Trophoblast cell (in vitro differentiated cells and primary cell): ENCODE data around the gene TMEM61.
"Not testable (repeated sequence)": the region's sequence is repeated elsewhere in the genome, so short reads cannot be mapped to it uniquely, and the experiment has no call there.

Experiments used
- DNase-seq, 2 donors: peaks; one replicate each; pipeline ENCODE4 v3.0.0-alpha.2; 2016
- H2AFZ ChIP-seq: 2 replicates; pipeline ENCODE4 v1.6.1; 2013; ENCODE audit warnings: low read length, moderate library complexity, mild to moderate bottlenecking; ENCODE audit not compliant: insufficient read depth, poor library complexity
- H2AK5ac ChIP-seq: 2 replicates; pipeline ENCODE4 v1.6.1; 2013; ENCODE audit warnings: mild to moderate bottlenecking, low read length
- H2BK120ac ChIP-seq: 2 replicates; pipeline ENCODE4 v1.6.1; 2013; ENCODE audit warnings: low read length, mild to moderate bottlenecking, moderate library complexity; ENCODE audit not compliant: insufficient read depth, poor library complexity
- H2BK12ac ChIP-seq: 2 replicates; pipeline ENCODE4 v1.6.1; 2013; ENCODE audit warnings: mild to moderate bottlenecking, low read length, moderate library complexity
- H2BK5ac ChIP-seq: 2 replicates; pipeline ENCODE4 v1.6.1; 2013; ENCODE audit warnings: low read length, low read depth, moderate library complexity, mild to moderate bottlenecking; ENCODE audit not compliant: poor library complexity
- H3K14ac ChIP-seq: 2 replicates; pipeline ENCODE4 v1.6.1; 2013; ENCODE audit warnings: mild to moderate bottlenecking, low read length
- H3K18ac ChIP-seq: 2 replicates; pipeline ENCODE4 v1.6.1; 2013; ENCODE audit warnings: mild to moderate bottlenecking, low read length
- H3K23ac ChIP-seq: 2 replicates; pipeline ENCODE4 v1.6.1; 2013; ENCODE audit warnings: low read length
- H3K27ac ChIP-seq: 2 replicates; pipeline ENCODE4 v1.5.1; 2013; ENCODE audit warnings: low read depth, mild to moderate bottlenecking, inconsistent platforms, low read length, moderate library complexity
- H3K27me3 ChIP-seq: 2 replicates; pipeline ENCODE4 v1.6.1; 2013; ENCODE audit warnings: inconsistent platforms, mild to moderate bottlenecking, low read length, moderate library complexity; ENCODE audit not compliant: insufficient read depth
- H3K36me3 ChIP-seq, 2 experiments: 1 replicate in 1 of 2; 2 replicates in 1 of 2; pipeline ENCODE4 v1.6.1; 2013; ENCODE audit warnings: low read length in 2 of 2, mild to moderate bottlenecking in 2 of 2, moderate library complexity in 1 of 2; ENCODE audit not compliant: insufficient read depth in 2 of 2, control insufficient read depth in 1 of 2
- H3K4ac ChIP-seq: 2 replicates; pipeline ENCODE4 v1.6.1; 2013; ENCODE audit warnings: low read depth, mild to moderate bottlenecking, low read length, moderate library complexity
- H3K4me1 ChIP-seq, 2 experiments: 1 replicate in 1 of 2; 2 replicates in 1 of 2; pipeline ENCODE4 v1.6.1; 2013; ENCODE audit warnings: low read length in 2 of 2, mild to moderate bottlenecking in 2 of 2, moderate library complexity in 1 of 2; ENCODE audit not compliant: insufficient read depth in 2 of 2, control insufficient read depth in 1 of 2
- H3K4me2 ChIP-seq: 2 replicates; pipeline ENCODE4 v1.6.1; 2013; ENCODE audit warnings: inconsistent platforms, mild to moderate bottlenecking, low read length, moderate library complexity
- H3K4me3 ChIP-seq: 2 replicates; pipeline ENCODE4 v1.5.1; 2013; ENCODE audit warnings: mild to moderate bottlenecking, low read depth, low read length, inconsistent platforms
- H3K79me1 ChIP-seq: one replicate; pipeline ENCODE4 v1.6.1; 2013; ENCODE audit warnings: low read length
- H3K79me2 ChIP-seq: 2 replicates; pipeline ENCODE4 v1.6.1; 2013; ENCODE audit warnings: low read length, mild to moderate bottlenecking; ENCODE audit not compliant: control insufficient read depth, insufficient read depth, poor library complexity
- H3K9ac ChIP-seq: 2 replicates; pipeline ENCODE4 v1.6.1; 2013; ENCODE audit warnings: mild to moderate bottlenecking, low read length
- H3K9me3 ChIP-seq: 2 replicates; pipeline ENCODE4 v1.6.1; 2013; ENCODE audit warnings: low read depth, mild to moderate bottlenecking, control low read depth, inconsistent platforms, low read length; ENCODE audit not compliant: insufficient read depth
- H4K12ac ChIP-seq: 2 replicates; pipeline ENCODE4 v1.6.1; 2013; ENCODE audit warnings: low read depth, mild to moderate bottlenecking, low read length, moderate library complexity
- H4K8ac ChIP-seq: 2 replicates; pipeline ENCODE4 v1.6.1; 2013; ENCODE audit warnings: low read depth, mild to moderate bottlenecking, low read length, moderate library complexity
- H4K91ac ChIP-seq: one replicate; pipeline ENCODE4 v1.6.1; 2013; ENCODE audit warnings: low read depth, mild to moderate bottlenecking, low read length, moderate library complexity
- WGBS: extraction: QIAGEN DNeasy Blood & Tissue Kit; methylation state at CpG from one replicate; pipeline ENCODE4 v1.1.7; 2013; ENCODE audit warnings: missing lambda C conversion rate; ENCODE audit not compliant: insufficient read length, insufficient coverage; ENCODE audit errors: extremely low coverage; 5-methylcytosine and 5-hydroxymethylcytosine counted together

Gene TMEM61

GRCh38 chr1:54936791-54937190 is 43.6 kb upstream of the TMEM61 start:
- Histone ChIP-seq H3K27ac (no peak overlapping the region), H2BK12ac (no peak overlapping the region), H3K23ac (no peak overlapping the region), H3K4me3 (no peak overlapping the region), H3K36me3 (no peaks in the 10 kb centered on the region), H3K79me1 (peaks cover 2% of the 10 kb centered on the region), H4K8ac (no peak overlapping the region), H3K79me2 (no peaks in the 10 kb centered on the region), H2AFZ (no peak overlapping the region), H3K4me1 (peaks cover 0 to 6% of the 10 kb centered on the region in 2 experiments), H3K4ac (no peak overlapping the region), H2AK5ac (no peak overlapping the region), H3K18ac (no peak overlapping the region), H2BK120ac (no peak overlapping the region), H3K27me3 (no peaks in the 10 kb centered on the region), H3K9me3 (no peaks in the 10 kb centered on the region), H2BK5ac (no peak overlapping the region), H3K14ac (no peak overlapping the region), H4K12ac (no peak overlapping the region), H3K4me2 (no peak overlapping the region), H3K9ac (no peak overlapping the region), H4K91ac (peak overlapping the region; percentile 51)
- DNase-seq, result no peak
- whole genome bisulfite sequencing, result no CpG with 5 or more reads among the region's 4 CpGs

- no peak overlapping the region for H4K12ac ChIP-seq
- H4K91ac ChIP-seq, result no peak overlapping the region
- H2BK12ac ChIP-seq, result no peak overlapping the region
- H2BK5ac ChIP-seq, result no peak overlapping the region
- H3K4me3 ChIP-seq, result no peak overlapping the region
- H3K4ac ChIP-seq, result no peak overlapping the region
- H3K79me2 ChIP-seq, result no peaks in the 10 kb centered on the region
- peaks cover 2% of the 10 kb centered on the region for H3K79me1 ChIP-seq
- H3K23ac ChIP-seq, result no peak overlapping the region
- H3K4me2 ChIP-seq, result peak overlapping the region; percentile 27
- peak overlapping the region; percentile 34 for H3K27ac ChIP-seq
- no peak overlapping the region for H3K18ac ChIP-seq
- H2AFZ ChIP-seq, result no peak overlapping the region
- DNase-seq, result no peak
- peaks cover 0 to 6% of the 10 kb centered on the region in 2 experiments for H3K4me1 ChIP-seq
- H4K8ac ChIP-seq, result no peak overlapping the region
- no CpG with 5 or more reads among the region's 1 CpG for WGBS
- H2AK5ac ChIP-seq, result no peak overlapping the region
- no peaks in the 10 kb centered on the region for H3K27me3 ChIP-seq
- H3K9me3 ChIP-seq, result no peaks in the 10 kb centered on the region
- no peak overlapping the region for H3K9ac ChIP-seq
- H2BK120ac ChIP-seq, result no peak overlapping the region
- H3K36me3 ChIP-seq, result no peaks in the 10 kb centered on the region
- H3K14ac ChIP-seq, result no peak overlapping the region
Observed at GRCh38 chr1:54937469-54937868, 43.0 kb upstream of the TMEM61 start.

GRCh38 chr1:54938955-54939354 is 41.5 kb upstream of the TMEM61 start:
- H3K27ac ChIP-seq, H2AFZ ChIP-seq, H3K4ac ChIP-seq, H3K36me3 ChIP-seq, H2BK120ac ChIP-seq, H2BK5ac ChIP-seq, H3K79me1 ChIP-seq, H3K9ac ChIP-seq, H3K27me3 ChIP-seq, H3K18ac ChIP-seq, H4K12ac ChIP-seq, H3K79me2 ChIP-seq, H4K91ac ChIP-seq, H4K8ac ChIP-seq, H3K14ac ChIP-seq, H3K4me2 ChIP-seq, H3K23ac ChIP-seq, H2AK5ac ChIP-seq, H3K9me3 ChIP-seq, H2BK12ac ChIP-seq, DNase-seq, H3K4me3 ChIP-seq, H3K4me1 ChIP-seq: not testable (repeated sequence)
- no CpG with 5 or more reads among the region's 4 CpGs for WGBS

- no peak overlapping the region for H3K23ac ChIP-seq
- H3K4me1 ChIP-seq, result peaks cover 0 to 3% of the 10 kb centered on the region in 2 experiments
- no peak overlapping the region for H3K14ac ChIP-seq
- H3K36me3 ChIP-seq, result no peaks in the 10 kb centered on the region
- no peak for DNase-seq
- H3K27ac ChIP-seq, result no peak overlapping the region
- H3K27me3 ChIP-seq, result no peaks in the 10 kb centered on the region
- H3K18ac ChIP-seq, result no peak overlapping the region
- H3K4me2 ChIP-seq, result no peak overlapping the region
- no peak overlapping the region for H2BK5ac ChIP-seq
- peaks cover 2% of the 10 kb centered on the region for H3K79me1 ChIP-seq
- no peak overlapping the region for H4K12ac ChIP-seq
- H3K4me3 ChIP-seq, result no peak overlapping the region
- no peak overlapping the region for H2BK120ac ChIP-seq
- no peak overlapping the region for H4K8ac ChIP-seq
- no peak overlapping the region for H3K4ac ChIP-seq
- no peak overlapping the region for H2AK5ac ChIP-seq
- H3K9ac ChIP-seq, result no peak overlapping the region
- H2AFZ ChIP-seq, result no peak overlapping the region
- no peaks in the 10 kb centered on the region for H3K79me2 ChIP-seq
- H4K91ac ChIP-seq, result no peak overlapping the region
- H3K9me3 ChIP-seq, result no peaks in the 10 kb centered on the region
- H2BK12ac ChIP-seq, result no peak overlapping the region
Observed at GRCh38 chr1:54940042-54940441, 40.4 kb upstream of the TMEM61 start.
